ENCODE data around the gene EIF4B. TPM values are rescaled to one million over a fixed set of nuclear protein-coding genes. Genes with fewer than 3 reads are reported as not detected.

Gene EIF4B
- total RNA-seq, 1 experiment from 2014 or later = 713 TPM

DNA sequence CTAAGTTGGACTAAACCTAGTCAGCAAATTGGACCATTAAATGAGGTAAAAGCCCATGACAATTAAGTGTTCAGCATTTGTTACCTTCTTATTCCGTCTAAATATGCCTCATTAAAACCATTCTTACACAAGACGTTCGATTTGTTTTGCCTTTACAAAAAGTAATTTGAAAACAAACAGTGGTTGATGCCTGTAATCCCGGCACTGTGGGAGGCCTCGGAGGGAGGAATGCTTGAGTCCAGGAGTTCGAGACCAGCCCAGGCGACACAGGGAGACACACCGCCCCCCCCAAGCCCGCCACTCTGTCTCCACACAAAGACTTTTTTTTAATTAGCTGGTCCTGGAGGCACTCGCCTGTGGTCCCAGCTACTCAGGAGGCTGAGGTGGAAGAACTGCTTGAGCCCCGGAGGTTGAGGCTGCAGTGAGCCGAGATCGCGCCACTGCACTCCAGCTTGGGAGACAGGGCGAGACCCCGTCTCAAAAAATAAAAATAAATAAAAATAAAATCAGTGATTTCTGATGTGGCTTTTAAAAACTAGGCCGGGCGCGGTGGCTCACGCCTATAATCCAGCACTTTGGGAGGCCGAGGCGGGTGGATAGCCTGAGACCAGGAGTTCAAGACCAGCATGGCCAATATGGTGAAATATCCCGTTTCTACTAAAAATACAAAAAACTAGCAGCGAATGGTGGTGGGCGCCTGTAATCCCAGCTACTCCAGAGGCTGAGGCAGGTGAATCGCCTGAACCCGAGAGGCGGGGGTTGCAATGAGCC lies 856 bp upstream of the EIF4B start:
- Histone ChIP-seq H3T11ph (ENCODE audit: low read length) (no peak overlapping the region), H3K18ac (ENCODE audit: insufficient read length, low read depth, low read length) (peak overlapping the region; percentile 76), H2BK20ac (ENCODE audit: low read depth, low read length, poor library complexity, severe bottlenecking) (no peak overlapping the region), H3K79me1 (ENCODE audit: insufficient read depth, low read depth, low read length, poor library complexity, severe bottlenecking) (no peaks in the 10 kb centered on the region), H4K91ac (ENCODE audit: insufficient read length, low read depth, low read length) (no peak overlapping the region), H3K4me1 (ENCODE audit: insufficient read depth, low read length) (peaks cover 5% of the 10 kb centered on the region; the same call in 1 of the 2 replicates), H3K4ac (ENCODE audit: low read depth, low read length) (no peak overlapping the region), H2BK15ac (ENCODE audit: low read depth, low read length) (no peak overlapping the region), H3K9me3 (ENCODE audit: control insufficient read depth, low read depth, low read length) (no peaks in the 10 kb centered on the region), H3K27ac (ENCODE audit: insufficient read length, low read depth, low read length) (no peak overlapping the region), H3K79me2 (ENCODE audit: insufficient read depth, low read length) (peaks cover 30% of the 10 kb centered on the region), H4K8ac (replicated peaks; ENCODE audit: insufficient read length, low read depth, low read length) (no peak overlapping the region), H3K23ac (ENCODE audit: insufficient read length, low read depth, low read length) (no peak overlapping the region), H3K56ac (ENCODE audit: insufficient read length, low read depth, low read length) (no peak overlapping the region), H3K27me3 (ENCODE audit: insufficient read depth, low read length) (no peaks in the 10 kb centered on the region), H2BK5ac (ENCODE audit: insufficient read length, low read length) (no peak overlapping the region), H2BK12ac (ENCODE audit: insufficient read length, low read depth, low read length) (no peak overlapping the region), H3K23me2 (ENCODE audit: insufficient read length, low read depth, low read length, poor library complexity, severe bottlenecking) (peaks cover 3% of the 10 kb centered on the region), H4K5ac (ENCODE audit: insufficient read length, low read depth, low read length) (no peak overlapping the region), H2AK5ac (ENCODE audit: insufficient read length, low read length) (no peak overlapping the region), H3K9ac (ENCODE audit: extremely low read depth, insufficient read length, low read length) (peak overlapping the region; percentile 83), H3K4me2 (ENCODE audit: insufficient read depth, insufficient read length, low read length) (peak overlapping the region; percentile 86), H2AFZ (ENCODE audit: low read length) (no peak overlapping the region), H2BK120ac (ENCODE audit: low read depth, low read length, poor library complexity, severe bottlenecking) (no peak overlapping the region), H4K20me1 (ENCODE audit: control insufficient read depth, insufficient read depth, insufficient read length) (no peaks in the 10 kb centered on the region), H3K14ac (ENCODE audit: insufficient read depth, low read length) (no peak overlapping the region)
- no CpG with 5 or more reads among the region's 28 CpGs for WGBS (ENCODE audit: extremely low coverage, insufficient read length, low lambda C conversion rate)
- Mint-ChIP-seq H3K36me3 (ENCODE audit: insufficient read depth in 1 of 3, low read depth in 3 of 3) (peaks cover 28 to 32% (median 29%) of the 10 kb centered on the region in 3 experiments), H3K27ac (peak overlapping the region; percentile 98 to 100 (median 100)), H3K9me3 (peaks cover 0 to 2% of the 10 kb centered on the region in 2 experiments; a peak in 2 of 5 replicates), H3K4me1 (peaks cover 31 to 40% of the 10 kb centered on the region in 2 experiments), H3K27me3 (ENCODE audit: low read depth) (no peaks in the 10 kb centered on the region; the same call in 1 of the 2 replicates), H3K4me3 (peak overlapping the region; percentile 95 to 99)
- no peak for DNase-seq
- TF ChIP-seq CTCF (conservative IDR thresholded peaks at IDR 0.05) = no peak
